Measurements from ENCODE around the gene SCYGR5.
"Not testable (repeated sequence)": the region's sequence is repeated elsewhere in the genome, so short reads cannot be mapped to it uniquely, and the experiment has no call there.

The SCYGR5 gene, protein sequence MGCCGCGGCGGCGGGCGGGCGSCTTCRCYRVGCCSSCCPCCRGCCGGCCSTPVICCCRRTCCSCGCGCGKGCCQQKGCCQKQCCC

DNA sequence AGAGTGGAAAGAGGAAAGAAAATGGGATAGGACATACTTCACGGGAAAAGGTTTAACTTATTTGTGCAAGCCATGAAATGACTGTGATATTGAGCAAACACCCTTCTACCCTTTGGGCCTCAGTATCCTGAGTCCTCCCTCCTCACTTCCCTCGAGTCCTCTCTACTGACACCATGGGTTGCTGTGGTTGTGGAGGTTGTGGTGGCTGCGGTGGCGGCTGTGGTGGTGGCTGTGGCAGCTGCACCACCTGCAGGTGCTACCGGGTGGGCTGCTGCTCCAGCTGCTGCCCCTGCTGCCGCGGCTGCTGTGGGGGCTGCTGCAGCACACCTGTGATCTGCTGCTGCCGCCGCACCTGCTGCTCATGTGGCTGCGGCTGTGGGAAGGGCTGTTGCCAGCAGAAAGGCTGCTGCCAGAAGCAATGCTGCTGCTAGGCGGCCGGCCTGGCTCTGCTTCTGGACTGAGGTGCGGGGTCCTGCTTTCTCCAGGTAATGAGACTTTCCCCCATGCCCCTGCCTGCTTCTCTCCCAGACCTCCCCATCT, at the start of gene SCYGR5:
Gene SCYGR5, plus strand, starts transcription at position 174 of the 540 bp plus-strand sequence. Its CDS starts 0 bp downstream, at position 174.
- not testable (repeated sequence) for DNase-seq (ENCODE audit: low spot score)

DNA sequence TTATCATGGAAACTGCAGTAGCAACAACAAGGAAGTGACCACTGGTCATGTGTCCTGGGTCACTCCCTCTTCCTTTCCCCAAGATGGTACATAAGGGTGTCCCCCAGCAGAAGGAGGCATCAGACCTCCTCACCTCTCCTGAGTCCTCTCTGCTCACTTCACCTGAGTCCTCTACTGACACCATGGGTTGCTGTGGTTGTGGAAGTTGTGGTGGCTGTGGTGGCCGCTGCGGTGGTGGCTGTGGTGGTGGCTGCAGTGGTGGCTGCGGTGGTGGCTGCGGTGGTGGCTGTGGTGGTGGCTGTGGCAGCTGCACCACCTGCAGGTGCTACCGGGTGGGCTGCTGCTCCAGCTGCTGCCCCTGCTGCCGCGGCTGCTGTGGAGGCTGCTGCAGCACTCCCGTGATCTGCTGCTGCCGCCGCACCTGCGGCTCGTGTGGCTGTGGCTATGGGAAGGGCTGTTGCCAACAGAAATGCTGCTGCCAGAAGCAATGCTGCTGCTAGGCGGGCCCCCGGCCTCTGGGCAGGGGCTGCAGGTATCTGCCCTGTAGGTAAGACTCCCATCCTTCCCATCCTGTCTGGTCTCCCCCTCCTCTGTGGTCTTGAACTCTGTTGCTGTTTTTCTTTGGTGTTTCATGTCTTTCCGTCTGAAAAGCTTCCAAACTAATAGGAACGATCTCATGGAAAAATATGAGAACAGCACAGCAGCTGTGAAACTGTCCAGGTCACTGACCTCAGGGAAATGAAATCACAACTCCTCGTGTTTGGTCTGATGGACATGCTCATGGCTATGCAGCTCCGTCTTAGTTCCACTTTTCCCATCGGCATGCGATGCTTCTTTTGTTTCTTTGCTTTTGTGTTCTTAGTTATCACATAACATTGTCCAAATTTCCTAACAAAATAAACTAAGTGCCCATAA, 49.0 kb upstream of the SCYGR5 start, which contains the start of gene SCYGR4:
Gene SCYGR4, plus strand, starts transcription at position 183 of the 915 bp plus-strand sequence. Its CDS starts 0 bp downstream, at position 183.
- no peak for DNase-seq (ENCODE audit: low spot score)

DNA sequence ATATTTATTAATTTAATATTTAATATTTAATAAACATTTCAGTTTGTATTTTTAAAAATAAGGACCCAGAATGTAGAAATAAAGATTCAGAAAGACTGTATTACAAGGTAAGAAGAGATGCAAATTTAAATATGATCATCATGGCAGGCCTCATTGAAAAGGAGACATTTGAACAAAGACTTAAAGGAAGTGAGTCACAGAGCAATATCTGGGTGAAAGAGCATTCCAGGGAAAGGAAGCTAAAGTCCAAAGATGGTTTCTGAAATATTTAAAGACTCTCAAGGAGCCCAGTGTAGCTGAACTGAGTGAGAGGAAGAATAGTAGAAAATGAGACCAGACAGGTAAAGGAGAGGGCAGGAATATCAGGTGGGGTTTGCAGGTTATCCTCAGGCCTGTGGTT, 43.4 kb upstream of the SCYGR5 start:
- no peak for DNase-seq (ENCODE audit: low spot score)

DNA sequence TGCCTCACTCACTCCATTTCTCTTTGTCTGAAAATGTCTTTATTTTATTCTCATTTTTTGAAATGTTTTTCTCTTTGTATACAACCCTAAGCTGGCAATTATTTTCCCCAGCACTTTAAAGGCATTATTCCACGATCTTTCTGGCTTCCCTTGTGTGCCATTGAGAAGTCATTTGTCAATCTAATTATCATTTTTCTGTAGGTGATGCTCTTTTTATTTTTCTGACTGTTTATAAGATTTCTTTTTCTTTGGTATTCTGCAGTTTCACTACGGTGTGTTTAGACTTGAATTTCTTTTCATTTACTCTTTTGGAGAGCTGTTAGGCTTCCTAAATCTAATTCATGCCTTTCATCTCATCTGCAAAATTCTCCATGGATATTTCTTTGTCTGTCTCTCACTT, 41.2 kb upstream of the SCYGR5 start:
- DNase-seq (ENCODE audit: low spot score) = no peak

DNA sequence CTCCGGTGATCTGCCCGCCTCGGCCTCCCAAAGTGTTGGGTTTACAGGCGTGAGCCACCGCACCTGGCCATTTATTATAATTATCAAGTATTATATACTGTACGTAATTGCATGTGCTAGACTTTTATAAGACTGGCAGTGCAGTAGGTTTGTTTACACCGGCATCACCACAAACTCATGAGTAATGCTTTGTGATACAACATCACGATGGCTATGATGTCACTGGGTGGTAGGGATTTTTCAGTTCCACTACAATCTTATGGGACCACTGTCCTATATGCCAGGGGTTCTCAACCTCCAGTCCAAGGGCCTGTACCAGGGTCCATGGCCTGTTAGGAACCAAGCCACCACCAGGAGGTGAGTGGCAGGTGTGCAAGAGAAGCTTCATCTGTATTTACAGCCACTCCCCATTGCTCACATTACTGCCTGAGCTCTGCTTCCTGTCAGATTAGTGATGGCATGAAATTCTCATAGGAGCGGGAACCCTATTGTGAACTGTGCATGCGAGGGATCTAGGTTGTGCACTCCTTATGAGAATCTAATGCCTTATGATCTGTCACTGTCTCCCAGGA, 39.9 kb upstream of the SCYGR5 start:
- DNase-seq (ENCODE audit: low spot score) = no peak

DNA sequence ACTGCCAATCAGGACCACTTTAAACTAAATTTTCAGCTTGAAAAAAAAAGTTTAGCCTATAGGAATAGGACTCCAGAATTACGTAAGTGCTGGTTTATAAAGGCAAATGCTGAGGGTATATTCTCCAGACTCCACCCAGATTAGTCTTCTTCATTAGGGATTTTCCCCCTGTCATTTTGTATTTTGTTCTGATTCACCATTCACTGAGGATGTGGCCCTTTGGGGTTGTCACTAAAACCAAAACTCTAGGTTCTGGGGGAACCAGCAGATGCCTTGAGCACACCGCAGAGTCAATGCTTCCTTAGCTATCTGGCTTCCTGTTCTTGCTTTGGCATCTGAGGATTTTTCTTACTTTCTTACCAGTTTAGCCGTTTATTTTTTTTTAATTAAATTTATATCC, 38.8 kb upstream of the SCYGR5 start:
- no peak for DNase-seq (ENCODE audit: low spot score)

DNA sequence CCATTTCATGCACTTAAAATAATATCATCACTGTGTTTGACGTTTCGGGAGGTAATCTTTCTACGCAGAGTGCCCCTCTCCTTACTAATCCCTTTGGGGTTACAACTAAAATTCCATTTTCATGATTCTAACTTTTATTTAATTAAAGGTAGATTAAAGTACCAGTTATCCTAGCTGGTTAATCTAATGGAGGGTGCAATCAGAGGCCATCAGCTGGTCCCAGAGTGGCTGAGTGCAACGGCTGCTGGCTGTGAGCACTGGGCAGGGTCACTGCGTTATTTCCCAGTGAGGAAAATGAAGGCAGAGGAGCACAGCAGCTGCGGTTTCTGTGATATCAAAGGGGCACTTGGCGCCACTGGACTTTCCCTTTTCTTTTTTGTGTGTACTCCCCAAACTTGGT, 37.2 kb upstream of the SCYGR5 start:
- no peak for DNase-seq (ENCODE audit: low spot score)

DNA sequence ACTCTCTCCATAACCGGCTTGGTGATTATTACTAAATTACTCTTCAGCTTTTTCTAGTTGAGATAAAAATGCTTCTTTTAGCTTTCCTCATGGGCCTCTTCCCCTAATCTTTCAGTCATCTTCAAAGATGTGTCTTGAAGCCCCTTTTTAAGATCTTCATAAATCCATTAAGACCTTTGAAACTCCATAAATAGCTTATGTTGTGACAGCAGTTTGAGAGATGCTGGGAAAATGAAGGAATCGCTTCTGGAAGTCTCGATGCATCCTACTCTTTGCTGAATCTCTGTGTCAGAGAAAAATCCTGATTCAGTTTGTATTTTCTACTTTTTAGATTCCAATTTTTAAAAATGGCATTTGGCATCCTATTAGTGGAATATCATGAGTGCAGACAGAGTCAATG, 36.3 kb upstream of the SCYGR5 start:
- no peak for DNase-seq (ENCODE audit: low spot score)

DNA sequence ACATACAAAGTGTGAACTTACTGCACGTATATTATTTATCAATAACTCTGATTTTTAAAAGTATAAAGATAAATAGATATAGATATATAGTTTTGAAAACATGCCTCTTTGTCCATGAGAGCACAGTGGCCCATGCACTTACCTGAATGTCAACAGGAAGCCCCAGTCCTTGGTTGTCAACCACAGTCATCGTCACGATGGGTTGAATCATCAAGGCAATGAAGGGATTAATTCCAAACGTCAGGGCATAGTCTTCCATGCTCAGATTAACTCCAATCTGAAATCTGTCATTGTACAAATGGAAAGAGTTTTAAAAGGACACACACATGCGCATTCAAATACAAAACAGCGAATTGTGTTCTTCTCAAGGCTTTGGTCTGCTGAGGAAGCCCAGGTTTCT, 33.8 kb upstream of the SCYGR5 start:
- no peak for DNase-seq (ENCODE audit: low spot score)

DNA sequence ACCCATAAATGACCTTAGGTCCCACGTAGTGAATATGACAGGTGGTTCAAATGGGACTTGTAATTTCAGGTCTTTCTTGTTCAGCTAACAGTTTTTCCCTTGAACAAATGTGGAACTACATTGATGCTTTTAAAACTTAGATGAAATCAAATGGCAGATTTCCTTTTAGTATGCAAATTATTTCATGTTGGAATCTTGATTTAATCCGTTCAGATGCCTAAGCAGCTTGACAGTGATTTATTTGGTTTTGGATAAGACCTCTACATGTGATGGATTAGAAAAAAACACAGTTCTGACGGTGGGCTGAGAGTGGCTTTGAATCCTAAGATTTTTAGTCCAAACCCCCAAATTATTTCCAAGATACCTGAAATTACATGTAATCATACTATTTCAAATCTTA, 32.4 kb upstream of the SCYGR5 start:
- no peak for DNase-seq (ENCODE audit: low spot score)

DNA sequence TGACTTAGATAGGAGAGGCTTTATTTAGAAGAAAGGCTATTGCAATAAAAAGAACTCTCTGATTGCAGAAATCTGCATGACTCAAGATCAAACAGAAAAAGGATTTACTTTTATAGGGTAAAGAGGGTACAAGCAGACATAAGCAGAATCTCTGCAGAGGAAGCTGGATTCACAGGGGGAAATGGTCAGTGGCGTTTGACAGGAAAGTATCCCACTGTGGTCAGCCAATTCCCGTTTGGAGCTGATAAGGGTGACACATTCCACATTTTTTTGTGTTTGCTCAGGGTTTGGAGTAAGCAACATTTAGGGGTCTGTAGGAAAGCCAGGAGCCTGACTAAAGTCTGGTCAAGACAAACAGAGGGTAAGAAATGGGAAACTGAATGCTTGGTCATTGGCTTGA, 23.9 kb upstream of the SCYGR5 start:
- no peak for DNase-seq (ENCODE audit: low spot score)

DNA sequence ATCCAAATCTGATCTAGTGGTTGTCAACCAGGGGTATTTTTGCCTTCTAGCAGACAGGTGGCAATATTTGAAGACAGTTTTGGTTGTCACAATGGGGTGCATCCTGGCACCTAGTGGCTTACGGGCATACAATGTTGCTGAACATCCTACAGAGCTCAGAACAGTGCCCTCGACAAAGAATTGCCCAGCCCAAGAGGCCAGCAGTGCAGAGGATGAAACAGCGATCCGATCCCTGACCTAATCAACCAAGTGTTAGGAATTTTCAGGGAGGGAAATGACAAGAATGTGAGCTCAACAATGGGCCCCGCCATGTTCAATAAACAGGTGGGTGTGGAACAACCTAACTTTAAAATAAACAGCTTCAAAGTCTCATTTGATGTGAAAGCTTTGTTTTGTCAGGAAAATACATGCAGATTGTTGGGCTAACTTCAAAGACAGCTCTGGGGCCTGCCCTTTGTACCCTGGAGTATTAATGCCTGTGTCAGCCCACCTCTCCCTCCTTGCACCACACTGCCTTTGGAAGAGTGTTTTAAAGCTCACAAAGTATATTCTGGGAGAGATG, 22.5 kb upstream of the SCYGR5 start:
- DNase-seq (ENCODE audit: low spot score) = no peak

DNA sequence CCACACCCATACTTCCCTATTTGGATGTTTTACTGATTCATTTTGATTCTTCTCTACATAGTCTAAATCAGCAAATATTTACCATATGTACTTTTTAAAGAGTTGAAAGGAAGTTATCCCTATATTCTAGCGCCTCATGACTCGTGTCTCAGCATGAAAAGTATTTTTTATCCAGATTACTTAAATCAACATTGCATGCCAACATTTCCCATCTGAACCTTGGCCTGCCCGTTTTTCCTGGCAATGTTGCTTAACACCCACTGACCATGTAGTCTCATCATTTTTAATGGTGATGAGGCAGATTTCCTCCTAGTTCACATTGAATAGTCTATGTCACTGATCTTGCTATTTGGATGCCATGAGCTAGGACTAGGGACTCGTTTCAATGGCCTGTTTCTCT, 13.2 kb upstream of the SCYGR5 start:
- no peak for DNase-seq (ENCODE audit: low spot score)

DNA sequence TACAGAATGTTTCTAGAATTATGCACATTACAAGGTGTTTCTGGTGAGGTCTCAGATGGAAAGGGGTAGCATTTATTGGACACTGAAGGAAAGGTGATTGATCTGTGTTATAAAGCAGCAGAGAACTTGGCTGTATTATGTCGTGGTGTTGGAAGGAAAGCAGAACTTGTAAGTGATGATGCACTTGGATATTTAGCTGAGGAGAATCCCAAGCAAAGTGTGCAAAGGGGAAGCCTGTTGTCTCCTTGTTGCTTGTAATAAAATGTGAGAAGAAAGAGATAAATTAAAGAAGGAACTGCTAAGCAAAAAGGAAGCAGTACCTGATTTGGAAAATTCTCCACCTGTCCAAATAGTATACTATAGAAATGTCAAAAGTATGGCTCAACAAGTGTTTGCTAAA, 12.2 kb upstream of the SCYGR5 start:
- no peak for DNase-seq (ENCODE audit: low spot score)

DNA sequence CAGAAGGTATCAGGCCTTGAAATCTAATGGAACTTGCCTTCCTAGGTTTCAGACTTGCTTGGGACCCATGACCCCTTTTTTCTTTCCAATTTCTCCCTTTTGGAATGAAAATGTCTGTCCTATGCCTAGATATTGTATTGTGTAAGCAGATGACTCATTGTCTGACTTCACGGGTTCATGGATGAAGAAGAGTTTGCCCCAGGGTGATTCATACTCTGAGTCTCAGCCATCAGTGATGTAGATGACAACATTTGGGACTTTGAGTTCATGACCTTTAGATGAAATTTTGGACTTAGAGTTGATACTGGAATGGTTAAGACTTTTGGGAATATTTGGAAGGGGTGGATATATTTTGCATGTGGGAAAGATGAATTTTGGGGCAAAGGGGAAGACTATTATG, 11.2 kb upstream of the SCYGR5 start:
- DNase-seq (ENCODE audit: low spot score) = peak; percentile 26

DNA sequence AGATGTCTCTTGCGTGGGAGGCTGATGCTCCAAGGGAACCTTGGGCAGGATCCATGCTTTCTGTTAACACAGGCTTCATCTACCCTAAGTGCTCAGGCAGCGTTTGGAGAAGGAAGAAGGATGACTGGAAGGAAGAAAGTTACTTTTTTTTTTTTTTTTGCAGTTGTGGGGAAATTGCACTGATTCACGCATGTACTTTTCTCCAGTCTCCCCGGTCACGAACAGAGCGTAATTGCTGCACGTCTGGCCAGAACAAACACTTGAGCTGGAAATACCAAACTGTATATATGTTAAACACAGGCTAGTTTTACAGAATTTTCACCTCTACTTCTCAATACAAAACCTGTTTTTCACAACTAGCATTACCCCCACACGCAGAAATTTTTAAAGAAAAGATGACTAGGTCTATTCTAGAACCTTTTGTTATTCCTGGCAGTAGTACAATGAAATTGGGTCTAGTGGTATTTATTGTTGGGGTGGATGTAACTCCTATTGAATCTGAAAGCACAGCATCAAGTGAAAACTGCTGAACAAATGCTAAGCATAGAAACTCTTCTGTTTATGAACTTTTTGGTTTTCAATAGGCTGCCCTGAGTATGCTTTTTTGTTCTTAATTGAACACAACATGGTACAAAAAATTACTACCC, 9.3 kb upstream of the SCYGR5 start:
- no peak for DNase-seq (ENCODE audit: low spot score)

DNA sequence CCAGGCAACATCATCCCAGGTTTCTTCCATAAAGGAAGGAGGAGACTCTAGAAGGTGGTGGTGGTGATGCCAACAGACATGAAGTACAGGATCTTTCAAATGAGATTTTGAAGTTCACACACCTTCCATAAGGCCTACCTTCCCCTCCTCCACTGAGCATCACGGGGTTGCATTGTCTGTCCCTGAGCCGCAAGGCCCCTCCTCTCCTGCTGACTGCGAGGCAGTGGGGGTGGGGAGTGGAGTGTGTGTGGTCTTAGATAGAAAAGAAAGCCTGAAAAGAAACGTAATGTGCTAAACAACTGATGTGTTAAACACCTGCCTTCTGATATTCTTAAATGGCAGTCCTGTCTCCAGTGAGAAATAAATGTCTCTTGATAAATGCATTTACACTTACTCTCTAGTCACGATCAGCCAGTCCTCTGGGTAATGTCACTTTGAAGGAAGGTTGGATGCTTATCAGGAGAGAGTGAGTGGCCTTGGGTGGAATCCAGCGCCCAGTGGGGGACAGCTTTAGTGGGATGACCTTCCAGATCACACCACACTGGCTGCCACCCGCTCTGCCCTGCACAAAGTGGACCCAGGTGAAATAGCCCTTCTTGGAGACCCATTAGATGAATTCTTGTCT, 5.5 kb upstream of the SCYGR5 start:
- DNase-seq (ENCODE audit: low spot score) = no peak

DNA sequence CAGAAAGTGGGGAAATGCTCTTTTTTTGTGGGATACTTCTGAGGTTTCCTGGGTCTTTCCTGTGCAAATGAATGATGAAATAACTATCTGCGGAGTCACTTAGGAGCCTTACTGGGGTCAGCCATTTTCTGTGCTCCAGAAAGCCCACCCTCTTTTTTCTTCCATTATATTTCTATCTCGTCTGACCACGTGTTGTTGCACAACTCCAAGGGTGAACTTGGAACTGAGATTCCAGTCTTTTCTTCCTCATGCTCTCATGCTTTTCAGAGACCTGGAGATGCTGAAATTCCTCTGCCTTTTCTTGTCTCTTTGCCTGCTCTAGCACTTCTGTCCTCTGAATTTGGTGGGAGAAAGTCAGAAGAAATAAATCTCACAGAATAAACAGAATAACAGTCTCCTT, 4.8 kb upstream of the SCYGR5 start:
- DNase-seq (ENCODE audit: low spot score) = no peak

DNA sequence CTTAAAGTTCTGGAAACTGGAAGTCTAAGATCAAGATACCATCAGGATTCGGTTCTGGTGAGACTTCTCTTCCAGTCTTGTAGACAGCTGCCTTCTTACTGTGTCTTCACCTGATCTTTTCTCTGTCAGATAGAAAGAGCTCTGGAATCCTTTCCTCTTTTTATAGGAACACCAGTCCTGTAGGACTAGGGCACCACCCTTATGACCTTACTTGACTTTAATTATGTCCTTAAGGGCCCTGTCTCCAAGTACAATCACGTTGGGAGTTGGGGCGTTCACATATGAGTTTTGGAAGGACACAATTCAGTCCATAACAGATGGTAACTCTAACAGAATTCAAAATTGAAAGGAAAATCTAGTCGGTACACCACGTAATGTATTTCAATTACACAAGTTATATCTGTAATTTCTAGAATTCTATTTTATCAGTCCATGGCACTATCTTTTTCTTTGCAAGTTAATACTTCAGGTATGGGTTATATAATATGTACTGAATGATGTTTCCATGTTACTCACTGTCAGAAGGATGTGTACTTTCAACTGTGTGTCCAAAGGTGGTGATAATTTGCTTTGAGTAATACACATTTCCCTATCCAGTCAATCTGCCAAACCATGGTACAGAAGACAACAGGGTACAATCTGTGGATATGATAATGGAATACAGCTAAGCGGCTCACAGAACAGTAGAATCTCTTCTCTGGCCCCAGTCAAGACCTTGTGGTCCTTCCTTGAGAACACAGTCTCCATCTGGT, 1.2 kb upstream of the SCYGR5 start:
- no peak for DNase-seq (ENCODE audit: low spot score)

DNA sequence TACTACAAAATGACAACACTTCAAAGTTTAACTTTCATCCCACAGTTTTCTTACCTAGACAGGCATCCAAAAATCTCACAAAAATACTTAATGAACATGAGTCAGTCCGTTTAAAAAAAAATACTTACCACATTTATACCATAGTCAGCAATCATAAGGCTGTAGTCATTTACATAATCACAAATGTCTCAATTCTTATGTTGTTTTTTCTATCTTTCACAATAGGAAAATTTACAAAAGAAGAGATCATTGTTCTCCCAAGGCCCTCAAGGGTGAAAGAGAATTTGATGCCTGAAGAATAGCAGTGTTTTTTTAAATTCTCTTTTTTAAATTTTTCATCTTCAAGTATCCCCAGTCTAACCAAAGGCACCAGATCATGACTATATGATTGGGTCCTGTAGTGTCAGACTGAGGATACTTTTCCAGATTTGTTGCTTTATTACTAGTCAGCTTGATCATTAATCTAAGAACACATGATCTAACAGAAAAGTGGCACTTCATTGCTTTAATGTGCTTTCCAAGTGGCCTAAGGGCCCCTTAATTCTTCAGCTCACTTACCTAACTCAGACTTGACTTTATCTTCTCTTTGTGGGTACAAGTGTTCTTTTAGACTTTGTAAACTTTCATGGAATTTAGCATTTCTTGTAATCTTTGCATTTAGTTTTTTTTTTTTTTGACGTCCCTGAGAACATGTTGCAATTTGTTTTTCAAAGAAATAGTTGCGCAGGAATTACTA, 4.7 kb downstream of the SCYGR5 start:
- no peak for DNase-seq (ENCODE audit: low spot score)

Measured in HuH-7.5 (cell line).